H9 (cell line): ENCODE measurements around the gene UPB1. TPM values are rescaled to one million over a fixed set of nuclear protein-coding genes. Genes with fewer than 3 reads are reported as not detected.

ENCODE experiments used
- DNase-seq: peaks from one replicate; pipeline ENCODE4 v3.0.0-alpha.2; 2017
- H2AFZ ChIP-seq: one replicate; pipeline ENCODE4 v1.6.1; 2013; ENCODE audit warnings: mild to moderate bottlenecking, low read length, control low read depth, moderate library complexity
- H2AK5ac ChIP-seq: 2 replicates; pipeline ENCODE4 v1.6.1; 2013; ENCODE audit warnings: low read length, control low read depth, mixed read lengths; ENCODE audit not compliant: insufficient read length
- H2BK120ac ChIP-seq: one replicate; pipeline ENCODE4 v1.6.1; 2013; ENCODE audit warnings: low read depth, mild to moderate bottlenecking, low read length, control low read depth, inconsistent platforms; ENCODE audit not compliant: poor library complexity, severe bottlenecking
- H2BK12ac ChIP-seq: 2 replicates; pipeline ENCODE4 v1.6.1; 2013; ENCODE audit warnings: low read length, control low read depth, mixed read lengths, low read depth; ENCODE audit not compliant: insufficient read length
- H2BK15ac ChIP-seq: 2 replicates; pipeline ENCODE4 v1.6.1; 2013; ENCODE audit warnings: low read depth, low read length, control low read depth
- H2BK20ac ChIP-seq: one replicate; pipeline ENCODE4 v1.6.1; 2013; ENCODE audit warnings: low read depth, mild to moderate bottlenecking, low read length, control low read depth, inconsistent platforms; ENCODE audit not compliant: poor library complexity, severe bottlenecking
- H2BK5ac ChIP-seq: 2 replicates; pipeline ENCODE4 v1.6.1; 2013; ENCODE audit warnings: low read length, control low read depth, mixed read lengths; ENCODE audit not compliant: insufficient read length
- H3K14ac ChIP-seq: 2 replicates; pipeline ENCODE4 v1.6.1; 2013; ENCODE audit warnings: low read length, control low read depth; ENCODE audit not compliant: insufficient read depth
- H3K18ac ChIP-seq: 2 replicates; pipeline ENCODE4 v1.6.1; 2013; ENCODE audit warnings: low read depth, mild to moderate bottlenecking, mixed read lengths, low read length, control low read depth; ENCODE audit not compliant: insufficient read length
- H3K23ac ChIP-seq: 2 replicates; pipeline ENCODE4 v1.6.1; 2013; ENCODE audit warnings: low read length, control low read depth, mixed read lengths, low read depth; ENCODE audit not compliant: insufficient read length
- H3K23me2 ChIP-seq: 2 replicates; pipeline ENCODE4 v1.6.1; 2013; ENCODE audit warnings: low read depth, mild to moderate bottlenecking, mixed read lengths, low read length, control low read depth; ENCODE audit not compliant: insufficient read length, poor library complexity, severe bottlenecking
- H3K27ac ChIP-seq: 2 replicates; pipeline ENCODE4 v1.5.1; 2013; ENCODE audit warnings: low read length, control low read depth, mixed read lengths, low read depth; ENCODE audit not compliant: insufficient read length
- H3K27me3 ChIP-seq: 2 replicates; pipeline ENCODE4 v1.6.1; 2013; ENCODE audit warnings: low read length, control low read depth, inconsistent platforms; ENCODE audit not compliant: insufficient read depth
- H3K4ac ChIP-seq: 2 replicates; pipeline ENCODE4 v1.6.1; 2013; ENCODE audit warnings: low read depth, mild to moderate bottlenecking, control low read depth, inconsistent platforms, low read length, moderate library complexity
- H3K4me1 ChIP-seq: 2 replicates; pipeline ENCODE4 v1.6.1; 2013; ENCODE audit warnings: low read length, control low read depth, inconsistent platforms; ENCODE audit not compliant: insufficient read depth
- H3K4me2 ChIP-seq: 2 replicates; pipeline ENCODE4 v1.6.1; 2013; ENCODE audit warnings: low read length, control low read depth, mixed read lengths; ENCODE audit not compliant: insufficient read length, insufficient read depth
- H3K56ac ChIP-seq: 2 replicates; pipeline ENCODE4 v1.6.1; 2013; ENCODE audit warnings: low read depth, mild to moderate bottlenecking, mixed read lengths, low read length, control low read depth; ENCODE audit not compliant: insufficient read length
- H3K79me1 ChIP-seq: 2 replicates; pipeline ENCODE4 v1.6.1; 2013; ENCODE audit warnings: low read depth, mild to moderate bottlenecking, moderate library complexity, low read length, control low read depth, inconsistent platforms; ENCODE audit not compliant: insufficient read depth, poor library complexity, severe bottlenecking
- H3K79me2 ChIP-seq: 2 replicates; pipeline ENCODE4 v1.6.1; 2013; ENCODE audit warnings: low read length, control low read depth, inconsistent platforms; ENCODE audit not compliant: insufficient read depth
- H3K9ac ChIP-seq: 2 replicates; pipeline ENCODE4 v1.6.1; 2013; ENCODE audit warnings: low read length, control low read depth, mixed read lengths; ENCODE audit not compliant: insufficient read length; ENCODE audit errors: extremely low read depth
- H3K9me3 ChIP-seq: one replicate; pipeline ENCODE4 v1.6.1; 2013; ENCODE audit warnings: low read depth, low read length, inconsistent platforms; ENCODE audit not compliant: control insufficient read depth
- H3T11ph ChIP-seq: one replicate; pipeline ENCODE4 v1.6.1; 2013; ENCODE audit warnings: mild to moderate bottlenecking, low read length, control low read depth, inconsistent platforms
- H4K20me1 ChIP-seq: one replicate; pipeline ENCODE4 v1.6.1; 2013; ENCODE audit not compliant: control insufficient read depth, insufficient read length, insufficient read depth
- H4K5ac ChIP-seq: 2 replicates; pipeline ENCODE4 v1.6.1; 2013; ENCODE audit warnings: low read depth, mild to moderate bottlenecking, mixed read lengths, low read length, control low read depth; ENCODE audit not compliant: insufficient read length
- H4K8ac ChIP-seq: replicated peaks from 2 replicates; pipeline ENCODE4 v1.6.1; 2013; ENCODE audit warnings: low read length, control low read depth, mixed read lengths, low read depth; ENCODE audit not compliant: insufficient read length
- H4K91ac ChIP-seq: 2 replicates; pipeline ENCODE4 v1.6.1; 2013; ENCODE audit warnings: low read depth, mild to moderate bottlenecking, moderate library complexity, mixed read lengths, low read length, control low read depth; ENCODE audit not compliant: insufficient read length
- H3K27ac Mint-ChIP-seq, 3 experiments: 2 replicates in 2 of 3; 3 replicates in 1 of 3; pipeline ENCODE4 v1.8.0; 2020 to 2021; ENCODE audit warnings: mixed read lengths in 3 of 3, mild to moderate bottlenecking in 1 of 3, moderate library complexity in 1 of 3
- H3K27me3 Mint-ChIP-seq: 2 replicates; pipeline ENCODE4 v1.8.0; 2021; ENCODE audit warnings: low read depth, mild to moderate bottlenecking, moderate library complexity, mixed read lengths
- H3K36me3 Mint-ChIP-seq, 3 experiments: 2 replicates in 2 of 3; 3 replicates in 1 of 3; pipeline ENCODE4 v1.8.0; 2020 to 2021; ENCODE audit warnings: low read depth in 3 of 3, mixed read lengths in 3 of 3; ENCODE audit not compliant: insufficient read depth in 1 of 3
- H3K4me1 Mint-ChIP-seq, 2 experiments: 2 replicates each; pipeline ENCODE4 v1.8.0; 2020; ENCODE audit warnings: mixed read lengths in 2 of 2
- H3K4me3 Mint-ChIP-seq, 2 experiments: 2 replicates in 1 of 2; 3 replicates in 1 of 2; pipeline ENCODE4 v1.8.0; 2020 to 2021; ENCODE audit warnings: mild to moderate bottlenecking in 2 of 2, mixed read lengths in 2 of 2, moderate library complexity in 1 of 2
- H3K9me3 Mint-ChIP-seq, 2 experiments: 2 replicates in 1 of 2; 3 replicates in 1 of 2; pipeline ENCODE4 v1.8.0; 2020; ENCODE audit warnings: mild to moderate bottlenecking in 2 of 2, mixed read lengths in 2 of 2, moderate library complexity in 1 of 2
- whole genome bisulfite sequencing: extraction: QIAGEN DNeasy Blood & Tissue Kit; methylation state at CpG from one replicate; pipeline ENCODE4 v1.1.7; 2013; ENCODE audit warnings: missing lambda C conversion rate, low lambda C conversion rate, mixed read lengths; ENCODE audit not compliant: insufficient read length; ENCODE audit errors: extremely low coverage; 5-methylcytosine and 5-hydroxymethylcytosine counted together
- total RNA-seq: library from RNA; stranded (reverse); gene quantifications from 2 replicates; pipeline ENCODE4 v1.2.1, GENCODE V29; 2021
- TF ChIP-seq, protein P1 (sequence below): fragments of 200-600 bp; sonication (generic); conservative IDR thresholded peaks from 3 replicates; pipeline ENCODE4 v1.8.0; 2021; ENCODE audit warnings: antibody characterized with exemption, mild to moderate bottlenecking

UPB1 gene
- total RNA-seq, 1 experiment from 2014 or later, result not detected

GRCh38 chr22:24536089-24536488 lies 41.0 kb downstream of the UPB1 start:
- H2BK120ac ChIP-seq, result no peak overlapping the region
- H3K14ac ChIP-seq, result no peak overlapping the region
- H3K4me3 Mint-ChIP-seq, result no peak overlapping the region
- no peaks in the 10 kb centered on the region for H3K79me1 ChIP-seq
- no peak overlapping the region for H2BK12ac ChIP-seq
- H3K23me2 ChIP-seq, result no peaks in the 10 kb centered on the region
- TF ChIP-seq, protein P1, sequence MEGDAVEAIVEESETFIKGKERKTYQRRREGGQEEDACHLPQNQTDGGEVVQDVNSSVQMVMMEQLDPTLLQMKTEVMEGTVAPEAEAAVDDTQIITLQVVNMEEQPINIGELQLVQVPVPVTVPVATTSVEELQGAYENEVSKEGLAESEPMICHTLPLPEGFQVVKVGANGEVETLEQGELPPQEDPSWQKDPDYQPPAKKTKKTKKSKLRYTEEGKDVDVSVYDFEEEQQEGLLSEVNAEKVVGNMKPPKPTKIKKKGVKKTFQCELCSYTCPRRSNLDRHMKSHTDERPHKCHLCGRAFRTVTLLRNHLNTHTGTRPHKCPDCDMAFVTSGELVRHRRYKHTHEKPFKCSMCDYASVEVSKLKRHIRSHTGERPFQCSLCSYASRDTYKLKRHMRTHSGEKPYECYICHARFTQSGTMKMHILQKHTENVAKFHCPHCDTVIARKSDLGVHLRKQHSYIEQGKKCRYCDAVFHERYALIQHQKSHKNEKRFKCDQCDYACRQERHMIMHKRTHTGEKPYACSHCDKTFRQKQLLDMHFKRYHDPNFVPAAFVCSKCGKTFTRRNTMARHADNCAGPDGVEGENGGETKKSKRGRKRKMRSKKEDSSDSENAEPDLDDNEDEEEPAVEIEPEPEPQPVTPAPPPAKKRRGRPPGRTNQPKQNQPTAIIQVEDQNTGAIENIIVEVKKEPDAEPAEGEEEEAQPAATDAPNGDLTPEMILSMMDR, result no peak
- no peaks in the 10 kb centered on the region for H3K27me3 ChIP-seq
- H3K79me2 ChIP-seq, result no peaks in the 10 kb centered on the region
- no peak overlapping the region for H3T11ph ChIP-seq
- H3K9me3 ChIP-seq, result no peaks in the 10 kb centered on the region
- no peak overlapping the region for H3K27ac ChIP-seq
- no peaks in the 10 kb centered on the region for H3K9me3 Mint-ChIP-seq
- H4K20me1 ChIP-seq, result no peaks in the 10 kb centered on the region
- H3K23ac ChIP-seq, result no peak overlapping the region
- no peak overlapping the region for H3K18ac ChIP-seq
- H3K4me2 ChIP-seq, result no peak overlapping the region
- H4K91ac ChIP-seq, result no peak overlapping the region
- H3K4me1 Mint-ChIP-seq, result peaks cover 2 to 3% of the 10 kb centered on the region in 2 experiments; a peak in 1 of 4 replicates
- H4K5ac ChIP-seq, result no peak overlapping the region
- H2BK5ac ChIP-seq, result no peak overlapping the region
- no peak overlapping the region for H4K8ac ChIP-seq
- H2BK20ac ChIP-seq, result no peak overlapping the region
- no peak overlapping the region for H3K9ac ChIP-seq
- H3K27ac Mint-ChIP-seq, result no peak overlapping the region
- no CpG with 5 or more reads among the region's 3 CpGs for WGBS
- H3K27me3 Mint-ChIP-seq, result no peaks in the 10 kb centered on the region; the same call in 1 of the 2 replicates
- no peaks in the 10 kb centered on the region for H3K4me1 ChIP-seq
- no peak for DNase-seq
- H2AK5ac ChIP-seq, result no peak overlapping the region
- no peak overlapping the region for H3K4ac ChIP-seq
- no peak overlapping the region for H2AFZ ChIP-seq
- H3K56ac ChIP-seq, result no peak overlapping the region
- no peak overlapping the region for H2BK15ac ChIP-seq
- H3K36me3 Mint-ChIP-seq, result peaks cover 0 to 16% (median 12%) of the 10 kb centered on the region in 3 experiments; a peak in 5 of 7 replicates
